Measurements from ENCODE around the gene MACROD1.

- no peak for TF ChIP-seq TAF1 (IDR thresholded peaks at IDR 0.05; ENCODE audit: borderline replicate concordance, low read depth, low read length)
- no peak for TF ChIP-seq MYC (IDR thresholded peaks at IDR 0.05; ENCODE audit: insufficient read depth, insufficient read length, insufficient replicate concordance, low read length, severe bottlenecking)
- no peak for TF ChIP-seq CTCF (IDR thresholded peaks at IDR 0.05 in 2 of 3, conservative IDR thresholded peaks at IDR 0.05 in 1 of 3; ENCODE audit: control insufficient read depth in 2 of 3, extremely low read depth in 1 of 3, insufficient read depth in 1 of 3, low read depth in 3 of 3, low read length in 3 of 3)
- no peak for TF ChIP-seq JUND (IDR thresholded peaks at IDR 0.05; ENCODE audit: low read depth, low read length)
- no peak for TF ChIP-seq POLR2AphosphoS5 (IDR thresholded peaks at IDR 0.05; ENCODE audit: low read length)
- TF ChIP-seq EGR1 (IDR thresholded peaks at IDR 0.05; ENCODE audit: borderline replicate concordance in 1 of 2, low read depth in 2 of 2, low read length in 2 of 2) = no peak
- TF ChIP-seq EZH2 (IDR thresholded peaks at IDR 0.05; ENCODE audit: borderline replicate concordance, control insufficient read depth, low read depth, low read length) = no peak
- TF ChIP-seq POLR2A (IDR thresholded peaks at IDR 0.05; ENCODE audit: low read depth, low read length) = no peak
- TF ChIP-seq ELK1 (IDR thresholded peaks at IDR 0.05; ENCODE audit: low read depth, low read length) = no peak
- no peak for TF ChIP-seq BMI1 (IDR thresholded peaks at IDR 0.05; ENCODE audit: borderline replicate concordance)
Observed at GRCh38 chr11:64067230-64067993, 98.5 kb downstream of the MACROD1 start.

All from GM12878 (cell line).